Thymus (tissue), 11 donors: ENCODE results near the gene SPINK8. TPM values are rescaled to one million over a fixed set of nuclear protein-coding genes. Genes with fewer than 3 reads are reported as not detected.
"Not testable (repeated sequence)": the region's sequence is repeated elsewhere in the genome, so short reads cannot be mapped to it uniquely, and the experiment has no call there.

Source experiments
- DNase-seq, 9 donors: peaks; one replicate each; pipeline ENCODE4 v3.0.0-alpha.2; 2013; ENCODE audit warnings: low spot score in 9 of 9, low read depth in 6 of 9, missing footprints in 1 of 9
- H3K27ac ChIP-seq, 2 donors: one replicate each; pipeline ENCODE4 v1.5.1; 2013; ENCODE audit warnings: control low read depth in 1 of 2, low read depth in 1 of 2, low read length in 1 of 2, mild to moderate bottlenecking in 1 of 2, moderate library complexity in 1 of 2
- H3K27me3 ChIP-seq, 2 donors: one replicate each; pipeline ENCODE4 v1.5.1; 2013; ENCODE audit warnings: low read length in 1 of 2; ENCODE audit not compliant: control insufficient read depth in 2 of 2, insufficient read depth in 1 of 2
- H3K36me3 ChIP-seq, 2 donors: one replicate each; pipeline ENCODE4 v1.5.1; 2013; ENCODE audit warnings: low read length in 1 of 2, mild to moderate bottlenecking in 1 of 2, moderate library complexity in 1 of 2; ENCODE audit not compliant: control insufficient read depth in 2 of 2, insufficient read depth in 2 of 2
- H3K4me1 ChIP-seq, 2 donors: one replicate each; pipeline ENCODE4 v1.5.1; 2013; ENCODE audit warnings: low read length in 2 of 2; ENCODE audit not compliant: control insufficient read depth in 2 of 2, insufficient read depth in 2 of 2
- H3K4me3 ChIP-seq, 2 donors: one replicate each; pipeline ENCODE4 v1.5.1; 2013; ENCODE audit warnings: low read length in 2 of 2, control low read depth in 1 of 2, mild to moderate bottlenecking in 1 of 2
- H3K9me3 ChIP-seq, 2 donors: one replicate each; pipeline ENCODE4 v1.5.1; 2013; ENCODE audit warnings: low read length in 1 of 2, mild to moderate bottlenecking in 1 of 2; ENCODE audit not compliant: control insufficient read depth in 2 of 2, insufficient read depth in 1 of 2
- WGBS: extraction: QIAGEN DNeasy Blood & Tissue Kit; methylation state at CpG from one replicate; pipeline ENCODE4 v1.1.7; 2013; 5-methylcytosine and 5-hydroxymethylcytosine counted together
- polyA plus RNA-seq: library from polyadenylated mRNA; stranded (reverse); fragments of 200-250 nt; gene quantifications from one replicate; pipeline ENCODE4 v1.2.3, GENCODE V29; 2013
- total RNA-seq: library from RNA; stranded (reverse); fragments of 120-200 nt; gene quantifications from one replicate; pipeline ENCODE4 v1.2.4, GENCODE V29; 2013
- donor health status: healthy.

Gene SPINK8
- total and polyA plus RNA-seq, 2 donors = 0.14 TPM; not detected in 1

GRCh38 chr3:48274452-48274851 lies 59.0 kb downstream of the SPINK8 start:
- H3K4me1 ChIP-seq = peaks cover 0 to 4% of the 10 kb centered on the region in 2 donors
- H3K27ac ChIP-seq = no peak overlapping the region
- no peaks in the 10 kb centered on the region for H3K9me3 ChIP-seq
- WGBS = 97% methylated on average over 10 of the region's 10 CpGs
- no peak overlapping the region for H3K4me3 ChIP-seq
- no peak for DNase-seq
- H3K36me3 ChIP-seq = peaks cover 0 to 13% of the 10 kb centered on the region in 2 donors
- H3K27me3 ChIP-seq = no peaks in the 10 kb centered on the region

GRCh38 chr3:48273594-48274211 lies 59.8 kb downstream of the SPINK8 start:
- Histone ChIP-seq H3K4me1 (peaks cover 0 to 12% of the 10 kb centered on the region in 2 donors), H3K27ac (no peak overlapping the region), H3K4me3 (no peak overlapping the region), H3K27me3 (no peaks in the 10 kb centered on the region), H3K9me3 (no peaks in the 10 kb centered on the region), H3K36me3 (peaks cover 5 to 18% of the 10 kb centered on the region in 2 donors)
- 29% methylated on average over 9 of the region's 9 CpGs for WGBS
- DNase-seq = peak; percentile 27 to 82 (median 59)

- H3K27me3 ChIP-seq = no peaks in the 10 kb centered on the region
- no peak for DNase-seq
- no peak overlapping the region for H3K4me3 ChIP-seq
- 98% methylated on average over 38 of the region's 38 CpGs for WGBS
- no peaks in the 10 kb centered on the region for H3K9me3 ChIP-seq
- no peak overlapping the region for H3K27ac ChIP-seq
- H3K36me3 ChIP-seq = peaks cover 6 to 26% of the 10 kb centered on the region in 2 donors
- peaks cover 4 to 24% of the 10 kb centered on the region in 2 donors for H3K4me1 ChIP-seq
These were observed 61.5 kb downstream of the SPINK8 start for GRCh38 chr3:48271763-48272498.

- H3K4me3 ChIP-seq, H3K27me3 ChIP-seq, DNase-seq, H3K27ac ChIP-seq, H3K9me3 ChIP-seq: not testable (repeated sequence)
- Histone ChIP-seq H3K4me1 (peaks cover 4 to 24% of the 10 kb centered on the region in 2 donors), H3K36me3 (peaks cover 9 to 31% of the 10 kb centered on the region in 2 donors)
- WGBS = 92% methylated on average over 10 of the region's 10 CpGs
These were observed 62.2 kb downstream of the SPINK8 start for GRCh38 chr3:48271223-48271622.

- no peak for DNase-seq
- WGBS = 98% methylated on average over 2 of the region's 2 CpGs
- Histone ChIP-seq H3K27ac (no peak overlapping the region), H3K27me3 (no peaks in the 10 kb centered on the region), H3K4me3 (no peak overlapping the region), H3K9me3 (no peaks in the 10 kb centered on the region), H3K4me1 (peaks cover 4 to 24% of the 10 kb centered on the region in 2 donors), H3K36me3 (peaks cover 11 to 37% of the 10 kb centered on the region in 2 donors)
These were observed 63.2 kb downstream of the SPINK8 start for GRCh38 chr3:48270306-48270705.

- peaks cover 4 to 24% of the 10 kb centered on the region in 2 donors for H3K4me1 ChIP-seq
- 93% methylated on average over 8 of the region's 8 CpGs for WGBS
- H3K27me3 ChIP-seq = no peaks in the 10 kb centered on the region
- H3K4me3 ChIP-seq = no peak overlapping the region
- no peak overlapping the region for H3K27ac ChIP-seq
- no peak for DNase-seq
- peaks cover 11 to 37% of the 10 kb centered on the region in 2 donors for H3K36me3 ChIP-seq
- H3K9me3 ChIP-seq = no peaks in the 10 kb centered on the region
These were observed 63.9 kb downstream of the SPINK8 start for GRCh38 chr3:48269592-48269991.

GRCh38 chr3:48268936-48269561 lies 64.4 kb downstream of the SPINK8 start:
- Histone ChIP-seq H3K4me3 (no peak overlapping the region), H3K27ac (peak overlapping the region; percentile 74 to 85), H3K9me3 (no peaks in the 10 kb centered on the region), H3K27me3 (no peaks in the 10 kb centered on the region), H3K4me1 (peaks cover 4 to 24% of the 10 kb centered on the region in 2 donors), H3K36me3 (peaks cover 11 to 39% of the 10 kb centered on the region in 2 donors)
- WGBS = 85% methylated on average over 23 of the region's 23 CpGs
- peak in 1 of 9 donors; percentile 14 for DNase-seq

GRCh38 chr3:48268381-48268935 lies 65.0 kb downstream of the SPINK8 start:
- Histone ChIP-seq H3K4me1 (peaks cover 4 to 24% of the 10 kb centered on the region in 2 donors), H3K36me3 (peaks cover 11 to 43% of the 10 kb centered on the region in 2 donors), H3K9me3 (no peaks in the 10 kb centered on the region), H3K27me3 (no peaks in the 10 kb centered on the region), H3K27ac (peak overlapping the region; percentile 84 to 85), H3K4me3 (no peak overlapping the region)
- peak; percentile 37 to 86 (median 61) for DNase-seq
- 75% methylated on average over 13 of the region's 13 CpGs for WGBS

GRCh38 chr3:48267782-48268181 lies 65.7 kb downstream of the SPINK8 start:
- no peak overlapping the region for H3K4me3 ChIP-seq
- H3K27ac ChIP-seq = peak overlapping the region; percentile 84 to 85
- WGBS = 62% methylated on average over 2 of the region's 2 CpGs

More at GRCh38 chr3:48267782-48268181, 65.7 kb downstream of the SPINK8 start:
- peaks cover 4 to 23% of the 10 kb centered on the region in 2 donors for H3K4me1 ChIP-seq
- no peaks in the 10 kb centered on the region for H3K27me3 ChIP-seq
- peaks cover 11 to 43% of the 10 kb centered on the region in 2 donors for H3K36me3 ChIP-seq
- no peaks in the 10 kb centered on the region for H3K9me3 ChIP-seq
- no peak for DNase-seq
